DND-41 (cell line): ENCODE results near the gene ADAM17.
"Not testable (repeated sequence)": the region's sequence is repeated elsewhere in the genome, so short reads cannot be mapped to it uniquely, and the experiment has no call there.

Experiments
- ATAC-seq: fragments of 200-7000 bp; cut with Tn5 transposase; 3 replicates; pipeline ENCODE4 v1.9.1; 2021; ENCODE audit warnings: low read depth; ENCODE audit not compliant: insufficient read depth
- DNase-seq: peaks from one replicate; pipeline ENCODE4 v3.0.0-alpha.2; 2020
- H2AFZ ChIP-seq: 2 replicates; pipeline ENCODE4 v1.6.0; 2012; ENCODE audit warnings: low read depth, low read length
- H3K27ac ChIP-seq: 2 replicates; pipeline ENCODE4 v1.5.1; 2012; ENCODE audit warnings: low read length, inconsistent platforms
- H3K27me3 ChIP-seq: fragments of 200-600 bp; sonication (generic); 2 replicates; pipeline ENCODE4 v1.6.0; 2012; ENCODE audit warnings: low read length, mild to moderate bottlenecking, inconsistent platforms; ENCODE audit not compliant: insufficient read depth, poor library complexity
- H3K36me3 ChIP-seq: 2 replicates; pipeline ENCODE4 v1.5.1; 2012; ENCODE audit warnings: low read length, inconsistent platforms; ENCODE audit not compliant: insufficient read depth
- H3K4me1 ChIP-seq: 2 replicates; pipeline ENCODE4 v1.5.1; 2012; ENCODE audit warnings: mild to moderate bottlenecking, low read length; ENCODE audit not compliant: insufficient read depth
- H3K4me2 ChIP-seq: 2 replicates; pipeline ENCODE4 v1.6.0; 2012; ENCODE audit warnings: mild to moderate bottlenecking, moderate library complexity, low read length, inconsistent platforms; ENCODE audit not compliant: insufficient read depth
- H3K4me3 ChIP-seq, 2 experiments: fragments of 200-600 bp in 1 of 2; shearing (Covaris generic) in 1 of 2; 2 replicates each; pipeline ENCODE4 v1.5.1; 2012 to 2016; ENCODE audit warnings: inconsistent platforms in 2 of 2, low read length in 2 of 2, mild to moderate bottlenecking in 2 of 2, low read depth in 1 of 2, moderate library complexity in 1 of 2
- H3K79me2 ChIP-seq: 2 replicates; pipeline ENCODE4 v1.6.0; 2012; ENCODE audit warnings: low read length, inconsistent platforms; ENCODE audit not compliant: insufficient read depth
- H3K9ac ChIP-seq: 2 replicates; pipeline ENCODE4 v1.6.0; 2012; ENCODE audit warnings: low read depth, mild to moderate bottlenecking, inconsistent platforms, low read length, moderate library complexity
- H3K9me3 ChIP-seq: 2 replicates; pipeline ENCODE4 v1.5.1; 2012; ENCODE audit warnings: low read length, moderate library complexity, mild to moderate bottlenecking, inconsistent platforms; ENCODE audit not compliant: insufficient read depth, severe bottlenecking
- H4K20me1 ChIP-seq: 2 replicates; pipeline ENCODE4 v1.6.0; 2012; ENCODE audit warnings: low read length; ENCODE audit not compliant: insufficient read depth
- CTCF ChIP-seq: IDR thresholded peaks from 2 replicates; pipeline ENCODE4 v1.5.1; 2012; ENCODE audit warnings: borderline replicate concordance, low read length, moderate library complexity, mild to moderate bottlenecking; ENCODE audit not compliant: poor library complexity, severe bottlenecking; ENCODE audit errors: extremely low read depth
- EZH2 ChIP-seq: IDR thresholded peaks from 3 replicates; pipeline ENCODE4 v1.6.1; 2012; ENCODE audit warnings: borderline replicate concordance, low read depth, mild to moderate bottlenecking, moderate library complexity, low read length, inconsistent platforms; ENCODE audit not compliant: severe bottlenecking

The ADAM17 gene

GRCh38 chr2:9517118-9517782 is 38.4 kb downstream of the ADAM17 start:
- ATAC-seq (no peak), DNase-seq (no peak)
- Histone ChIP-seq H3K4me3 (no peak overlapping the region), H3K9me3 (no peaks in the 10 kb centered on the region), H3K27me3 (no peaks in the 10 kb centered on the region), H4K20me1 (peaks cover 6% of the 10 kb centered on the region; the same call in 1 of the 2 replicates), H3K9ac (no peak overlapping the region), H3K27ac (no peak overlapping the region), H3K4me2 (no peak overlapping the region), H3K36me3 (peaks cover 70% of the 10 kb centered on the region), H2AFZ (no peak overlapping the region), H3K79me2 (no peaks in the 10 kb centered on the region), H3K4me1 (no peaks in the 10 kb centered on the region)
- TF ChIP-seq EZH2, result no peak
- no peak for TF ChIP-seq CTCF

DNA sequence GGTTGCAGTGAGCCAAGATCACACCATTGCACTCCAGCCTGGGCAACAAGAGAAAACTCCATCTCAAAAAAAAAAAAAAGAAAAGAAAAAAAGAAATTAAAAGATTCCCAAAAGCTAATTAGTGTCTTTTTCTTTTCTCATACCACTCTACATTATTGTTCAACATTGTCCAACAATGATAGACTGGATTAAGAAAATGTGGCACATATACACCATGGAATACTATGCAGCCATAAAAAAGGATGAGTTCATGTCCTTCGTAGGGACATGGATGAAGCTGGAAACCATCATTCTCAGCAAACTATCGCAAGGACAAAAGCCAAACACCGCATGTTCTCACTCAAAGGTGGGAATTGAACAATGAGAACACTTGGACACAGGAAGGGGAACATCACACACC is 41.7 kb downstream of the ADAM17 start:
- H3K27ac ChIP-seq, H3K4me2 ChIP-seq, H4K20me1 ChIP-seq, H2AFZ ChIP-seq, H3K9me3 ChIP-seq, H3K4me1 ChIP-seq, H3K79me2 ChIP-seq, H3K9ac ChIP-seq, H3K4me3 ChIP-seq, ATAC-seq, H3K27me3 ChIP-seq, DNase-seq: not testable (repeated sequence)
- H3K36me3 ChIP-seq, result peaks cover 54% of the 10 kb centered on the region

- DNase-seq (no peak), ATAC-seq (no peak)
- Histone ChIP-seq H3K4me2 (no peak overlapping the region), H3K36me3 (peaks cover 52% of the 10 kb centered on the region), H2AFZ (no peak overlapping the region), H3K27ac (no peak overlapping the region), H3K4me1 (no peaks in the 10 kb centered on the region), H3K9me3 (no peaks in the 10 kb centered on the region), H3K4me3 (no peak overlapping the region), H3K27me3 (no peaks in the 10 kb centered on the region), H4K20me1 (no peaks in the 10 kb centered on the region; the same call in 1 of the 2 replicates), H3K79me2 (no peaks in the 10 kb centered on the region), H3K9ac (no peak overlapping the region)
- TF ChIP-seq CTCF (no peak), EZH2 (no peak)
These were observed 46.7 kb downstream of the ADAM17 start for GRCh38 chr2:9508931-9509330.

DNA sequence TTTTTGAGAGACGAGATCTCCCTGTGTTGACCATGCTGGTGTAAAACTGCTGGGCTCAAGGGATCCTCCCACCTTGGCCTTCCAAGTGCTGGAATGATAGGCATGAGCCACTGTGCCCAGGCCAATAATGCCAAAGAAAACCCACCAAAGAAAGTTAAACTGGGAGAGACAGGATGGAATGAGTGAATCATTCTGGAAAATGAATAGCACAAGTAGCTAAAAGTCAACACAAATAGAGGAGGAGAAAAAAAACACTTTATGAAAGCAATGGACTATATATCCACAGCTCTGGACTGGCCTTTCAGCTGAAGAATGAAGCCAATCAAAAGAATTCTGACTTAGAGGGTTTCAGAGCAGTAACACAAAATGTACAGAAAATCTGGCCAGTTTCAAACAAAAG is 57.4 kb downstream of the ADAM17 start:
- ATAC-seq (no peak), DNase-seq (no peak)
- Histone ChIP-seq H3K4me3 (no peak overlapping the region), H4K20me1 (peaks cover 3% of the 10 kb centered on the region; the same call in 1 of the 2 replicates), H2AFZ (no peak overlapping the region), H3K9me3 (no peaks in the 10 kb centered on the region), H3K4me2 (no peak overlapping the region), H3K79me2 (no peaks in the 10 kb centered on the region), H3K36me3 (peaks cover 74% of the 10 kb centered on the region), H3K27ac (no peak overlapping the region), H3K9ac (no peak overlapping the region), H3K27me3 (no peaks in the 10 kb centered on the region), H3K4me1 (no peaks in the 10 kb centered on the region)
- no peak for TF ChIP-seq EZH2
- no peak for TF ChIP-seq CTCF
